HG03196 (cell line): ENCODE results near the gene TNFRSF1B.
A peak's percentile ranks its signal among the peaks of the same experiment; 100 is the strongest.

Experiments
- ATAC-seq: cut with Tn5 transposase; IDR thresholded peaks from one replicate; pipeline ENCODE4 v1.9.1; 2021; ENCODE audit not compliant: unreplicated experiment

The TNFRSF1B gene

DNA sequence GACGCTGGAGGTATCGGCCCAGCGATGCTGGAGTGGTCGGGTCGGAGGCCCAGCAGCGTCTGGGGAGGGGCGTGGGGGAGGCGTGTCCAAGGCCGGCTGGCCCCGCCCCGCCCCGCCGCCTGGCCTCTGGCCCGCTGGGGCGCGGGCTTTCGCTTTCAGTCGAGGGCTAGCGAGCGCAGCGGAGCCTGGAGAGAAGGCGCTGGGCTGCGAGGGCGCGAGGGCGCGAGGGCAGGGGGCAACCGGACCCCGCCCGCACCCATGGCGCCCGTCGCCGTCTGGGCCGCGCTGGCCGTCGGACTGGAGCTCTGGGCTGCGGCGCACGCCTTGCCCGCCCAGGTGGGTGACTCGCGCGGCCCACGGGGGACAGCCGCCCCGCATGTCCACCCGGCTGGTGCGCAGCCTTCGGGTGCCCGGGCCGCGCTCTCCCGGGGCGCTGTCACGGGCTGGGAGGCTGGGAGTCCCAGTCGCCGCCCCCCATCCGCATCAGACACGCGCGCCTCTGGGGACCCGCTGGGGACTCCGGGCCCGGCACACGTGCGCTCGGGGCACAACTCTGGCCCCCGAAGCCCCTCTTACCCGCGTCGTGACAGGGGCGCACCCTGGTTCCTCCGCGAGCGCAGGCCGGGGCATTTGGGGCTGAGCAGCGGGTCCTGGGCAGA is at the start of gene TNFRSF1B:
TNFRSF1B (plus strand) TSS at position 158 of the 659 bp plus-strand sequence; CDS start at position 259, 101 bp downstream.
- peak; percentile 50 for ATAC-seq

DNA sequence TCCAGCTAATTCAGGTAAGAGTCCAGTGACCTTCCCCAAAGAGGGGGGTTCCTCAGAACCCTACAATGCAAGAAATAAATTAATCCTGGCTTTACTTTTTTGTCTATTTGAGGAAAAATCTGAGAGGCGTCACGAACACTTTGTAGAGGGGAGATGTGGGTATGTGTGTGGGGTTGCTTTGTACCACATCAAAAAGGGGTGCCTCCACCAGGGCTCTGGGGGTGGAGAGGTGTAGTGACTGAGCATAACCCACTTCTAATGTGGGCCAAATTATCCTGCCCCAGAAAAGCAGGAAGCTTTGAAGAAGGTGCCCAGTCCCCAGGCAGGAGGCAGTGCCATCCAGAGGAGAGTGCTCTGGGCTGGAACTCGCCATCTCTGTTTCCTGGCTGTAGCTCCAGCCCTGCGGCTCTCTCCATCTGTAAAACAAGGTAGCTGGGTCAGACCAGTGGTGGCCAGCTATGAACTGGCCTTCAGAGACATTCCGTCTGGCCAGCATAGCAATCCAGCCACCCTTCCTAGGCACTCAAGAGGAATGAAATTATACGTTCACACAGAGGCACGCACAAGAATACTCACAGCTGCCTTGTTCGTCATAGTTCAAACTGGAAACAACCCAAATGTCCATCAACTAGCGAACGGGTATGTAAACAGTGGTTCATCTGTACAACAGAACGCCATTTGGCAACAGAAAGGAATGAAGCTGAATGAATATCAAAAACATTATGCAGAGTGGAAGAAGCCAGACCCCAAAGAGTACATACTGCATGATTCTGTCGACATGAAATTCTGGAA is 45.4 kb upstream of the TNFRSF1B start:
- ATAC-seq, result no peak

DNA sequence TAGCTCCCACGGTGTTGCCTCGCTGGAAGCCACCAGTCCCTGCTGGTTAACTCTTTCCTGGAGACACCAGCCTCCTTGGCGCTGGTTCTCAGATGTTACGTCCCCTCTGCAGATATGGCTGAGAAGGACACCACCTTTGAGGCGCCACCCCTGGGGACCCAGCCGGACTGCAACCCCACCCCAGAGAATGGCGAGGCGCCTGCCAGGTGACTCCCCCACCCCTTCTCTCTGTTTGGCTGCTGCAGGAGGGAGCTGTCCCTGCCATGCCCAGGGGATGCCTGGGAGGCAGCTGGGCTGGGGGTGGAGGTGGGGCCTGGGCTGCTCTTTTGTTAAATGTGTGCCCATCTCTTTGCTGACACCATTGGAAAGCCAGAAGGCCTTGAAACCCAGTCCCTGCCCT is 43.6 kb upstream of the TNFRSF1B start:
- no peak for ATAC-seq

DNA sequence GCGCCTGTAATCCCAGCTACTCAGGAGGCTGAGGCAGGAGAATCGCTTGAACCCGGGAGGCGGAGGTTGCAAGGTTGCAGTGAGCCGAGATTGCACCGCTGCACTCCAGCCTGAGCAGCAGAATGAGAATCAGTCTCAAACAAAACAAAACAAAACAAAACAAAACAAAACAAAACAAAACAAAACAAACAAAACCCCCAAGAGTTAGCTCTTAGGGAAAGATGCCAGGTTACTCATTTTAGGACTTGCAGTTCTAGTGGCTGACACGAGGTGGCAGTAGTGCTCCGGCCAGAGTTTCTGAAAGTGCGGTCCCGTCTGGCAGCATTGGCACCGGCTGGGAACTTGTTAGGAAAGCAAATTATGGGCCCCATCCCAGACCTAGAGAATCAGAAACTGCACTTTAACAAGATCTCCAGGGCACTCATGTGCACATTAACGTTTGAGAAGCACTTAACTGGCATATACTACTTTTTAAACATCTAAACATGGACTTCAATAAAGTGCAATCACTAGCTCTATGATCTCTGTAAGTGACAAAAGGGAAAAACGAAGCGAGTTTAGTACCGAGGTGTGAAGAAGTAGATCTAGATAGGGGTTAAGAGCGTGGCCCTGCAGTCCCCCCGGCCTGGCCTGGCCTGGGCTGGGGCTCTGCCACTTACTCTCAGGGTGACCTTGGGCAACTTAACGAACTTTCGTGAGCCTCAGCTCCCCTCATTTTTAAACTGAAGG is 41.9 kb upstream of the TNFRSF1B start:
- ATAC-seq, result no peak

DNA sequence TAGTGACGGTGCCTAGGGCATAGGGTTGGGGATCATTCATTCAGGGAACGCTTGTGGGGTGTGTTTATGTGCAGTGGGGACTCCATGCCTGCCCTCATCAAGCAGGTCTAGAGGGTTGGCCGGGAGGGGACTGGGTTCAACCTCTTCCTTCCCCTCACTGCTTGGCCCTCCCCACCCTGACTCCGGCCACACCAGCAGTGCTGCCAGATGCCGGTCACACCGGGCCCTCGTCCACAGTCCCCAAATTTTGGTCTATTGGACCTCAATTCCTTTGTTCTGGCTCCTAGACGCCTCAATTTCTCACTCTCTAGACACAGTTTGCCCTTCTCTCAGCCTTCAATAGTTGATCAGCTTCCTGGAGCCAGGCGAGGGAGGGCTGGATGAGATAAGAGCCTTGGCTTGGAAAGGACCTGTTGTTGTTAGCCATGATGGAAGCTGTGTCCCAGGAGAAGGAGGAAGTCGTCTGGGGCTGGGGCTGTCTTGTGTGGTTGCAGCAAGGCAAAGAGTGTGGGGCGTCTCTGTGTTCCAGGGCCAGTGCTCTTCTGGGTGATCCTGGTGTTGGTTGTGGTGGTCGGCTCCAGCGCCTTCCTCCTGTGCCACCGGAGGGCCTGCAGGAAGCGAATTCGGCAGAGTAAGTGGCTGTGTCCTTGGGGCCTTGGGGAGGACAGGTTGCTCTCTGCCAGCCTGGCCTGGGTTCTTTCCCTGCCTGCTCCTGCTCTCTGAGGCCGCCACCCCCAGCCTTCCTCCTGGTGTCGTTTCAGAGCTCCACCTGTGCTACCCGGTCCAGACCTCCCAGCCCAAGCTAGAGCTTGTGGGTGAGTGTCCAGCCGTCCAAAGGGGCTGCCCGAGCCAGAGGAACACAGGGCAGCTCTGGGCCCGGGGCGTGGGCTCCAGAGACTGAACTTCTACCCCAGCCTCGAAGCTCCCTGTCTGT is 41.1 kb upstream of the TNFRSF1B start:
- no peak for ATAC-seq

DNA sequence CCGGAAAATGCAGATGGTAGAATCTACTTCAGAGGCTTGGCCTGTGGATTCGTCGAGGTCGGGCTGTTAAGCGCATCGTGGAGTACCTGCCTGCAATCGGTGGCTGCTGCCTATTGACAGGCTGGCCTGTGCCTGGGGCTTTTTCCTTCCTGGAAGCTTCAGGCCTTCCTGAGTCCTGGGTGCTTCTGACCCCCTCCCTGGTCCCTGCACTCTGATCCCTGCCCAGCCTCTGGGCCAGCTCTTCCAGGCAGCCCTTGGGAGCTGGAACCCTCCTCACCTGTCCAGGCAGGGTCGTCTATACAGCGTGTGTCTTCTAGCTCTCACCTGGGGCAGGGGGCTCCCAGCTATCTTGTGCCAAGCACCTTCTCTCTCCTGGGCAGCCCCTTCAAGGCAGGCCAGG is 40.0 kb upstream of the TNFRSF1B start:
- no peak for ATAC-seq

DNA sequence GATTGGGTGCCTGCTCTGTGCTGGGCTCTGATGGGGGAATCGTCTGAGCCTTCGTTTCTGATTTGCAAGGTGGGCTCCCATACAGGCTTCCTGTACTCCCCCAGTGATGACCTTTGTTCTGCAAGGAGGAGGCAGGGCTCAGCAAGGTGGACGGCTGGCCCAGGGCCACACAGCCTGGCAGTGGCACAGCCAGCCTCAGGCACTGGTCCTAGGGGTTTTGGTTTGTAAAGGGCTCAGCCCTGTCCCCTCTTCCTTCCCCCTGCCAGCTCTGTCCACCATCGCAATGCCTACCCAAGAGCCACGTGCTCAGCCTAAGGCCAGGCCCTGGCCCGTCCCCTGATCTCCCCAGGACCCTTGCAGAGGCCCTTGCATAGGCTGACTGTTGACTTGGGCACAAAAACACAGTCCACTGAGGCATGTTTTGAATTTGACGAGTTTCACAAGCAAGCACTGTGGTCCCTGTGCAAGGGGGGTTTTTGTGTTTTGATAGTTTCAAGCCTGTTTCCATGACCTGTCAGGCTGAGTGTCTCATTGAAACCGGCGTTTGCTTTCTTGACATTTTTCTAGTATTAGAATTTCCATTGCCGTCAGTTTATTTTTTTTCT is 39.5 kb upstream of the TNFRSF1B start:
- no peak for ATAC-seq

DNA sequence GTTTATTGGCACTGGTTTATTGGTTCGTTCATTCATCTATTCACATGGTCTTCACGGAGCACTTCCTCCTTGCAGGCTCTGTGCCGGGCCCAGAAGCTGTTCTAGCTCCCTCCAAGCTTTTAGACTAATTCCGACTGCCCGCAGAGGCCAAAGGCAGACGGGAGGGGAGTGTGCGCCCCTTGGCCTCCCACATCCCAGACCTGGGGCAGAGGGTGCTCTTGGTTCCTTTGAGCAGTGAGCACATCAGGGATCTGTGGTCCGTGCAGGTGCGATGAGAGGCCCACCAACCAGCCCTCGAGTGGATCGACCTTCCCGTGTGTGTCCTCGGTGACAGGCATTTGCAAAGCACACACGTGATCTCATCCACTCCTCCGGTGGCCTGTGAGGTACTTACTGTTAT is 38.7 kb upstream of the TNFRSF1B start:
- no peak for ATAC-seq

DNA sequence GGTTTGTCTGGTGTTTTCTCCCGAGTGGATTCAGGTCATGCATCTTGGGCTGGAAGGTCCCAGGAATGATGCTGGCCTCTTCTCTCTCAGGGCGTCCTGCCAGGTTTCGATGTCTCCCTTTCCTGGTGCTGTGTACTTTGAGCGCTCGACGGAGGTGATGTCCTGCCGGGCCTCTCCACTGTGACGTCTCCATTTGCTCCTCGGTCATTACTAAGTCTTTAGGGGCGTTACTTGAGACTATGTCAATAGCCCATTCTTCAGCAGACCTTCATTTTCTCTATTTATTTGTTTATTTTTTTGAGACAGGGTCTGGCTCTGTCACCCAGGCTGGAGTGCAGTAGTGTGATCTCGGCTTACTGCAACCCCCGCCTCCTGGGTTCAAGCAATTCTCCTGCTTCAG is 37.2 kb upstream of the TNFRSF1B start:
- no peak for ATAC-seq

DNA sequence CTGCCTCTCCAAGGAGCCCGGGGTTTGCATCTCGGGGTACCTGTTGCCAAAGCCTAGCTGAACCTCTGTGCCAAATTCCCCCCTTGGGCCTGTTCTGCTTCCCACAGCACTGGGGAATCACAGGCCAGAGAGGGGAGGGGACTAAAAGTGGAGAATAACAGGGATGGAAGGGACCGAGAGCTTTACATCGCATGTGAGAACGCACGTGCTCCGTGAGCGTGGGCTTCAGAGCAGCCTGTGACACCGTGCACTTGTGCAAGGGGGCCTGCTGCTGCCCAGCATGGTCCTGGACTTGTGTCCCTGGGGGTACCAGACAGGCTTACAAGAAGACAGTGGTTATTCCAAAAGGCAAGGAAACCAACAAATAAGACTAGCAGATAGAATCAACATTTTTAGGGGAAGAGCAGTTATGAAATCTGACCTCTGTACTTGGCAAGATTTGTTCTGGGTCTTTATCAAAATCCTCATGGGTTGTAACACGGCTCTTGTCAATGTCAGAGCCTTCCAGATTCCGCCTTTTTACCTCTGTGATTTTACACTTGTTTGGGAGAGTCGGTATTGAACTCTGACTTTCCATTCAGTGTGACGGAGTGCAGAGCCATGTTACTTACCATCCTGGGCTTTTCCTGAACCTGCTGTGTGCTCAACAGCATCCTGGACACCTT is 36.2 kb upstream of the TNFRSF1B start:
- ATAC-seq, result no peak

DNA sequence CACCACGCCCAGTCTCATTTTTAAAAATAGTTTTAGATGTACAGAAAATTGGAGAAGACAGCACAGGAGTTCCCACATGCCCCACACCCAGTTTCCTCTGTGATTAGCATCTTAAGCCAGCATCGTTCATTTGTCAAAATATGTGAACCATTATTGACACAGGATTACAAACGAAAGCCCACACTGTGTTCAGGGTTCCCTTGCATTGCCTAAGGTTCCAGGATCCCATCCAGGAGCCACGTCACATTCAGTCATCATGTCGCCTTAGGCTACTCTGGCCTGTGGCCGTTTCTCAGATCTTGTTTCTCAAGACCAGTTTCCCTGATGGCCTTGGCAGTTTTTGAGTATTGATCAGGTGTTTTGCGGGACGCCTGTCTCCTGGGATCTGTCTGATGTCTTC is 34.7 kb upstream of the TNFRSF1B start:
- ATAC-seq, result no peak

DNA sequence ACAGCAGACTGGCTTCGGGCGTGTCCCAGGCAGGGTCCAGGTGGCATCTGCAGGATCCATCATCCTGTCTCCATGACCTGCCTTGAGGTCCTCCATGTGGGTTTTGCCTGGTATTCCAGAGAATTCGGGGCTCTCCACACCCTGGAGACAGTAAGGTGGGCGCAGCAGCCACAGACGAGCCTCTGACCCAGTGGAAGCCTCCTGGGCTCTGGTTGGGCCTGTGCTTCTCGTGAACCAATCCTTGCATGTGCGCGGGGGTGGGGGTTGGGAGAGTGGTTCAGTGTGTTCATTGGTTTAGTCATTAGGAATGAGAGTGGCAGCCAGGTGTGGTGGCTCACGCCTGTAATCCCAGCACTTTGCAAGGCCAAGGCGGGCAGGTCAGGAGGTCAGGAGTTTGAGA is 32.1 kb upstream of the TNFRSF1B start:
- no peak for ATAC-seq

DNA sequence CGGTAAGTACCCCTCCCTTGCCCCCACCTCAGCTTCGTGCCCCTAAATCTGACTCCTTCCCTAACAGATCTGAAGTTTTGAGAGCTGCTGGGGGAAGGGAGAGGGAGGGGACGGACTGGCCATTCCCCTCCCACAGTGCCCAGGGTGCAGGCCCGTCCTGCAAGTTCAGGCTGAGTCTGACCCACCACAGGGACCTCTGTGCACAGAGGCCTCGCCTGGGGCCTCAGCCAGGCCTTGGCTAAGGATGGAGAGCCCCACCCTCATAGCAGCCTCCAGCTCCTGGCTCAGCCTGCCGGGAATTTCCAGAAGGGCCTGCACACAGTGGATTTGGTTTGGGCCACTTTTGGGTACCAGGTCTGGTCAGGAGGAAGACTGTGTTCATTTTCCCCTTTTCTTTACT is 31.2 kb upstream of the TNFRSF1B start:
- ATAC-seq, result no peak

DNA sequence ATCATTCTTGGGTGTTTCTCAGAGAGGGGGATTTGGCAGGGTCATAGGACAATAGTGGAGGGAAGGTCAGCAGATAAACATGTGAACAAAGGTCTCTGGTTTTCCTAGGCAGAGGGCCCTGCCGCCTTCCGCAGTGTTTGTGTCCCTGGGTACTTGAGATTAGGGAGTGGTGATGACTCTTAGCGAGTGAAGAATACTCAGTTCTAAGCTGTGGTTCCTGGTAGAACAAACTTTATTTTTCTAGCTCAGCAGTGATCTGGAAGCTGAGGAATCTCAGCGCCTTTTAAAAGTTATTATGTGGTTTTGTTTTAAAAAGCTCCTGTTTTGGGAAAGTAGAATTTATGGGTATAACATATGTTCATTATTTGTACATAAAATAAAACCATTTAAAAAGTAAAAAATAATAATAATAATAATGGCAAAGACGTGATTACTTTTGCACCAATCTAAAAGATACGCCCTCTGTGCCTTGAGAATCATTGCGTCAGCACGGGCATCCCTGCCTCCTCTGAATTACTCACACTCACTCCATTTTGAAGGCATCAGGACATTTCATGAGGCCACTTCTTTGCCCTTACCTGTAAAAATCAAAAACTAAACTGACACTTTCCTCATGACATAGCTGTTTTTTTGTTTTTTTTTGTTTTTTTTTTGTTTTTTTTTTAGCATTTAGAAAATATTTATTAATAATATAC is 29.7 kb upstream of the TNFRSF1B start:
- ATAC-seq, result no peak

DNA sequence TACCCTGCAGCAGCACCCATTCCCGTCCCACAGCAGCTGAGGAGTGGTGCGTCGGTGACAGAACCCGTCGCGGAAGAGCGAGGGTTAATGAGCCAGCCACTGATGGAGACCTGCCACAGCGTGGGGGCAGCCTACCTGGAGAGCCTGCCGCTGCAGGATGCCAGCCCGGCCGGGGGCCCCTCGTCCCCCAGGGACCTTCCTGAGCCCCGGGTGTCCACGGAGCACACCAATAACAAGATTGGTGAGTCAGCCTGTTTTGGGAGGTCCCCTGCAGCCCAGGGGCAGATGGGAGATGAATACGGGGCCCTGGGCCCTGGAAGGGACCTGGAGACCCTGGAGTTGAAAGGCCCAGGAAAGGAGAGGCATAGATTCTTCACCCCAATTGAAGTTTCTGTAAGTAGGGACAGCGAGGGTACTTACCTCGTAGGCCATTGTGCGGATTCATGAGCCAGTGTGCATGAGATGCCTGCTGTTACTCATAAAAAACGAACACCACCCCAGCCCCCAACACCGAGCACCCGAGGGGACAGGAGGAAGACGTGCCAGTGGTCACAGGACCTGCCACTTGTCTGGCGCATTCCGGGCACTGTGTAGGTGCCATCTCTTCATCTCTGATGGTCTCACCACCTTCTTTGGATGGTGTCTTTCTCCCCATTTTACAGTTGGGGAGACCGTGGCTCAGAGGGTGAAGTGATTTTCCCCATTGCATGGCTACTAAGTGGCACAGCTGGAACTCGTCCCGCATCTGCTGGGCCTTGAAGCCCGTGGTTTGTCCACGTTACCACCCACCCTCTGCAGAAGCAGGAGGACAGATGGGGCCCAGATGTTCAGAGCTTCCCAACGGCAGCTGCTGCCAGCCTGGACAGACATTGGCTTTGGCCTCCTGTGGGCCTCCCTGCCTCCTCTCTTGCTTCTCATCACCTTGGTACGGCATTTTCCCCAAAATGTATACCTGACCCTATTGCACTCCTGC is 28.3 kb upstream of the TNFRSF1B start:
- ATAC-seq, result no peak

DNA sequence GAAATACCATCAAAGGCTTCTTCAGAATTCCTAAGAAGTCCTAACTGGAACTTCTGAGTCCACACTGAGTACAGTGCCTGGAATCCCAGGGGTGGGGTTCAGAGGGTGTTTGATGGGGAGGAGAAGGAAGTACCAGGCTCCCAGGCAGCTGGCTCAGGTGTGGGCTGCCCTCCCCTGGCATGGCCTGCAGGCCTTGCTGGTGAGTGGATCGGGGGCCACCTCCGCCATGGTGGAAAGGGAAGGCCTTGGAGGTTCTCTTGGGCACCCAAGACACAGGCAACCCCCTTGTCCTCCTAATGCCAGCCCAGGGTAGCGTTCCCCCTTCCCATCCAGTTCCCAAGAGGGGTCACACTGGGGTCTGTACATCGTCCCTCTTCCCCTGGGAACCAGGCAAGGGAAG is 26.8 kb upstream of the TNFRSF1B start:
- ATAC-seq, result no peak

DNA sequence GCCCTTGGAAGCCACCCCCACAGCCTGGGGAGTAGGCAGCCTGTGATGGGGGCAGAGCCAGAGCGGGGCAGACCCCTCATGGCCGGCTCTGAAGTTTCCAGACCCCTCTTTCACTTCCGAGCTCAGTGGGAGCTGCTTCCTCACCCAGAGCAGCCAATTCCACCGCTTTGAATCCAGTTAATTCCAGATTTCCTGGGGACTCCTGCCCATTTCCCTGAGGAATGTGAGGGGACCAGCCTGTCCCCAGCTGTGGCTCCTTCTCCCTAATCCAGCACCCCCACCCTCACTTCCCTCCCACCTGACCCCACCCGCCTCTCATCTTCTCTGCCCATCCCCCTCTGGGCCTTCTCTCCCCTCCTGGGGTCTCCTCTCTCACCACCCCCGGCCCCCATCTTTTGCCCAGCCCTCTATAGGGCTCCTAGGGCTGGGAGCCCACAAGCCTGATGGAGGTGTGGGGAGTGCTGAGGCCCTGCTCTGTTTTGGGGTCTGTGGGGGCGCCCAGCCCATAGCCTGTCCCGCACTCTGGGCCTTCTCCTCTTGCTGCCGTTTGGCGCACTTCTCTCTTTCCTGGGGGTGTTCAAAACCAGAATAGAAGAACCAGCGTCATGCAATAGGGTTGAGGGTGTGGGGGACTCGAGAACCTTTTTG is 26.2 kb upstream of the TNFRSF1B start:
- no peak for ATAC-seq
